GM19372 (cell line): ENCODE results near the gene NDUFS2.
"Not testable (repeated sequence)": the region's sequence is repeated elsewhere in the genome, so short reads cannot be mapped to it uniquely, and the experiment has no call there.

Experiments
- ATAC-seq: cut with Tn5 transposase; IDR thresholded peaks from one replicate; pipeline ENCODE4 v1.9.1; 2021; ENCODE audit warnings: mild to moderate bottlenecking, low read depth, moderate library complexity; ENCODE audit not compliant: unreplicated experiment

The NDUFS2 gene

DNA sequence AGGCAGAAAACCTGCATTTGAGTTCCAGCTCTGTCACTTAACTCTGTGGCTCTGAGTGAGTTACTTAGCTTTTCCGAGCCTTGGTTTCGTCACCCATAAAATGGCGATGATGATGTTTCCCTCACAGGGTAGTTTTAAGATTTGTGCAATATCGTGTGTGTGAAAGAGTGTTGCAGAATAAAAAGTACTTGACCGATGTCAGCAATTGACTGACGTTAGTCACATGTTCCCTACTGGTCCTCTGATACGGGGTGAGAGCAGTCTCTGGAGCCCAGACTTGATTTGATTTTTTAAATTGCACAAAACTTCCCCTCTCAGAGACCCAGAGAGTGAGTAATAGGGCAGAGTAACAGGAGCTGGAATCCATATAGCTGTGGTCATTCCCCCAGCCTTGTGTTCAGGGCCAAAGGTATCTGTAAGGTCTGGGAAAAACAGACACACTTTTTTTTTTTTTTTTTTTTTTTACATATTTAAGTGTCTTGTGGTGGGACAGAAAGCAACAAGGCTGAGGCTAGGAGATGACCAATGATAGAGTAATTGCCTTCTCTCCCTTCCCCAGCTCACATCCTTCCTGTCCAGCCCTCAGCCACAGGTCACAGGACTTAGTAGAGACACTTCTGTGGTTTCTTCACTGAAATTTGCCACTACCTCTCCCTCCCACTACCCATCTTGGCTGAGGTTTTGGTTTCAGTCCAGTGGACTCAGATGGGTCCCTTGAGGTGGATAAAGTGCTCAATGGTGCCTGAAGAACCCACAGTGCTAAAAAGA is 15.0 kb downstream of the NDUFS2 start:
- ATAC-seq: peak; percentile 90

DNA sequence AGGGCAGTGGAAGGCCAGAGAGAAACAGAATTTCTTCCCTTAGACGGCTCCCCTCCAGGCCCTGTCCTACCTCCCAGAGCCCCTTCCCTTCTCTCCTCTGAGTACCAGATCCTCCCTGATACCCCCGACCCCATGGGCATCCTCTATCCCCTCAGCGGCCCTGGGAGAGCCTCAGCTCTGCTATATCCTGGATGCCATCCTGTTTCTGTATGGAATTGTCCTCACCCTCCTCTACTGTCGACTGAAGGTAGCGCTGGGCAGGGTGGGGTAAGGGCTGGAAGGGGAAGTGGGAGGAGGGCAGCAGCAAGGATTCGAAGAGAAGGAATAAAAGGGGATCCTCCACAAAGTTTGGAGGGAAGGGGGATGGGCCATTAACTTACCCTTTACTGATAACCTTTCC is 15.7 kb downstream of the NDUFS2 start:
- ATAC-seq: no peak

DNA sequence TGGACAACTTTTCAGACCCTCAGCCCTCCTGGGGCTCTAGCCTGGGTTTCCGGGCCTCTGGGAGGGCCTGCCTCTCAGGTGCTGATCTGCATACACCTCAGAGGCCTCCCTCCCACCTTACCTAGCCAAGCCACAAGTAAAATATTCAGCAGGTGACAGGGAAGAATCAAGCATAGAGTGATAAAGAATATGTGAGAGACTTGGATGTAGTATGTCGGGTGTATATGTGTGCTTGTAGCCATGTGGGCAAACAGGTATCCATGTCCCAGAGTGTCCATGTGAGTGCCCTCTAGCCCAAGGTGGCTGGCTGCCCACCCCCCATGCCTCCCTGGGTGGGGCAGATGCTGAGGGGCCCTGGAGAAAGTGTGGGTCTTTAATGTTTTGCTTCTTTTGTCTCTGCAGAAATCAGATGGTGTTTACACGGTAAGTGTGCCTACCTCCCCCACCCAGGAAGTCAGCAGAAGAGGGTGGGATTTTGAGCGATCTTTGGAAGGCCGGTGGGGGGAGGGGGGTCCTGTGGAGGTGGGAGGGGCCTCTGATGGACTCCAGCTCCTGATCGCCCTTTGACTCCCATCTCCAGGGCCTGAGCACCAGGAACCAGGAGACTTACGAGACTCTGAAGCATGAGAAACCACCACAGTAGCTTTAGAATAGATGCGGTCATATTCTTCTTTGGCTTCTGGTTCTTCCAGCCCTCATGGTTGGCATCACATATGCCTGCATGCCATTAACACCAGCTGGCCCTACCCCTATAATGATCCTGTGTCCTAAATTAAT is 16.3 kb downstream of the NDUFS2 start:
- no peak for ATAC-seq

DNA sequence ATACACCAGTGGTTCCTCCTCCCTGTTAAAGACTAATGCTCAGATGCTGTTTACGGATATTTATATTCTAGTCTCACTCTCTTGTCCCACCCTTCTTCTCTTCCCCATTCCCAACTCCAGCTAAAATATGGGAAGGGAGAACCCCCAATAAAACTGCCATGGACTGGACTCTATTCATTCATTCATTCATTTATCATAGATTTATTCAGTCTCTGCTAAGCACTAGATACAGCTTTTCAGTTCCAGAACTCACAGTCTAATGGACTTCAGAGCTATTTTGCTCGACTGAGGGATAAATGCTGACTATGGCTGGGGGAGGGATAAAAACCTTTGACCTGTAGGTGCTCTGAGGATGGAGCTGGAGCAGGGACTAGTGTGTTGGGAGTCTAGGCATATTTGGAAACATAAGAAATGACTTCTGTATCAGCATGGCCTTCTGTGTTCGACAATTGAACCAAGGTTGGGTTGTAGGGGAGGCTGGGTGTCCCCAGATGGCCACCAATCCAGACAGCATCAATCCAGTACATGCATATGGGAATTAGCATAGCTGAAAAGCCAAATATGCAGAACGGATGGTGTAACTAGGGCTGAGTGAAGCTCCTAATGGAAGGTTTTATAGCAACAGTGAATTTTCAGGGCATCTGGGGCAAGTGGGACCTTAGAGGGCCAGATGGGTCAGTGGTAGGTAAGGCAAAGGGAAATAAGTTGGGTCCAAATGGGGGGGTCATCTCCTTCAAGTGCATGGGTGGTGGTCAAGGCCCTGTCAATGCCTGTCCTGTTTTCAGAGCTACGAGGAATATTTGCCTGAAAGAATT is 17.1 kb downstream of the NDUFS2 start:
- no peak for ATAC-seq

DNA sequence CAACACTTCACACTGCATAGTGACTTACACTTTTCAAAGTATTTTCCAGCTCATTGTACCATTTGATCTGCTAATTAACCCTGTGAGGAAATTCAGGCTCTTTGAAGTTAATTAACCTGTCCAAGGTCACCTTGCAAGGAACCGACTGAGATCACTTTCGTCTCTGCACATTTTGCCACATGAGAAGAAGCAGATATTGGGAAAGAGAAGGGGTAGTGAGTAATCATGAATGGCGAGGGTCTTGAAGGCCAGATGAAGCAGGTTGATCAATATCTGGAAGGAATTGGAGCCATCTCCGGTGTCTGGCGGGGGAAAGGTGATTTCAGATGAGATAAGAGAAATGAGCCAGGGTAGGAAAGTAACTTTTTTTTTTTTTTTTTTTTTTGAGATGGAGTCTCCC is 17.8 kb downstream of the NDUFS2 start:
- ATAC-seq: no peak

DNA sequence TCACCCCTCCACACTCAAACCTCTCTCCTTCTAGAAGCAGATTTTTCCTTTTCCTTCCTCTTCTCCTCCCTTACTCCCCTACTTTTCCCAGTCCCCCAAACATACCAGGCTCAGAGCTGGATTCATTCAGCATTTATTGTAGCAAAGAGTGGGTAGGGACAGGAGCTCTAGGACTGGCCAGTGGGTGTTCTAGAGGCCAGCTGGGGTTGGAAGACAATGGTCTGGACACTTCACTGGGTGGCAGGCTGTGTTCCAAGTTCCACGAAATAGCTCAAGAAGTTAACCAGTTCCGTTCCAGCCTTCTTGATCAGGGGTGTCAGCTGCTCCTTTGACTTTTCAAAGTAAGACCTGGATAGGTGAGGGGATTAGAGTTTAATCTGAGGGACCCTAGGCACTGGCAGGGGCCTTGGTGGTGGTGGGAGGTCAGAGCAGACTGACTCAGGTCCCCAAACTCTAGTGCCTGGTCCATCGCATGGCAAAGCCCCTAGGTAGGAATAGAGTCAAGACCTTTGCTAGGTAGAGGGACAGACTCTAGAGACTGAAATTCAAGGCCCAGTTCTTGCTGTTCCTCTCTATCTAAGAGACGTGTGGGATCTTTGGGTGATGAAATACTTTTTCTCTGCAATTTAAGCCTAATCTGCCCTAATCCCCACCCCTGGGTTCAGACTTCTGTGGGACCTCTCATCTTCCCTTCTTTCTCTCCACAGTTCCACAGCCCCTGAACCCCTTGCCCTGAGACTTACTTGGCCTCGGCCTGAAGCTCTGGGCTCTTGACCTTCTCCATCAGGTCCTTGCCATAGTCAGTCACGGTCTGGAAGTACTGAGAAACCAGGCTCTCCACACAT is 20.2 kb downstream of the NDUFS2 start:
- no peak for ATAC-seq

DNA sequence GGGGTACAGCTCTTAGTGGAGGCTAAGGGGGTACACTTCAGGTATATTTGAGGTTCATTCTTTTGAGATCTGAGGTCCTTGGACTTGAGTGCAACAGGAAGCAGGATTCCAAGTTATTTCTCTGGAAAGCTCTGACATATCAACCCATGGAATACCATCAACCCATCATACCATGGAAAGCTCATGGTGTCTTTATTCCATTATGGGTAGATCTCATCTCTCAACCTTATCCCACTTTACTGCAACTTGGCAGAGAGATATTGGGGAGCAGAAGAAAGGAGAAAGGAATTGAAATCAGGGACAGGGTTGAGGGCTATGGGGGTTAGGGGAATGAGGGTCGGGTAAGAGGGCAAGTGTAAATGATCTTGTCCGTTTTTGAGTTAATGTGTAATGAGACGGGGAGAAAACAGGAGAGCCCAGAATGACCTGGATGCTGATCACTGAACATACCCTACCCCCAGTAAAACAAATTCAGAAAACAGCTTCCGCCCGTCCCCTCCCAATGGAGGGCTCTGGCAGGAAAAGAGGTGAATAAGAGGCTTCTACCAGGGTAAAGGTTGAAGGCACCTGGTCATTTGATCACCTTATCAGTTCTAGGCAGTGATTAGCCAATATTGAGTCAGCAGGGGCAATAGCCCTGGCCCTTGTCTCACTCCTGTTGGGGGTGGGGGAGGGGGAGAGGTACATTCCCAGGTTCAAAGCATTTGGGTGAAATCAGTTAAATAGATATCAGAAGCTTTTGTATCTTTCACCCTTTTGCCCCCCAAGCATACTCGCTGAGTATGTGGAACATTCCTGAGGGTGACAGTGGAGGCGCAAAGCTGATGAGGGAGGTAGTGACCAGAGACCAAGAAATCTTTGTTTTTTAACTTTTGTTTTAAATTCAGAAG is 21.9 kb downstream of the NDUFS2 start:
- no peak for ATAC-seq

DNA sequence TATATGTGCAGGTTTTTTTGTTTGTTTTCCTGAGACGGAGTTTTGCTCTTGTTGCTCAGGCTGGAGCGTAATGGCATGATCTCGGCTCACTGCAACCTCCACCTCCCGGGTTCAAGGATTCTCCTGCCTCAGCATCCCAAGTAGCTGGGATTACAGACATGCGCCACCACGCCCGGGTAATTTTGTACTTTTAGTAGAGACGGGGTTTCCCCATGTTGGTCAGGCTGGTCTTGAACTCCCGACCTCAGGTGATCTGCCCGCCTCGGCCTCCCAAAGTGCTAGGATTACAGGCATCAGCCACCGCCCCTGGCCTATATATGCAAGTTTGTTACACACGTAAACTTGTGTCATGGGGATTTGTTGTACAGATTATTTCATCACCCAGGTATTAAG is 22.5 kb downstream of the NDUFS2 start:
- not testable (repeated sequence) for ATAC-seq

DNA sequence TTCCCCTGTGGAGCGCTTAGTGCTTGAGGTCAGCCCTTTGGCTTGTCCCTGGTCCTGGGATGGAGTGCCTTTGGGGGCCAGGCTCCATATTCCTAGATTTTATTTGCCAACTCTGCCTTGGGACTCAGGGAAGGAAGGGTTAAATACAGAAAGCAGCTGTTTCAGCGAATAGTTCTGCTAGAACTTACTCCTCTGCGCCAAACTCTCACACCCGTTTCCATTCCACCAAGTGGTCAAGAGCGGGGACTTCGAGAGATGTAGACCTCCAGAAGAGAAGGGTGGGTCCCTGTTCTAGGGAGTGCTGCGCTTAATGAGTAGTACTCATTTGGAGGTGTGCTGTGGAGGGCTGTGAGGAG is 23.0 kb downstream of the NDUFS2 start:
- no peak for ATAC-seq

DNA sequence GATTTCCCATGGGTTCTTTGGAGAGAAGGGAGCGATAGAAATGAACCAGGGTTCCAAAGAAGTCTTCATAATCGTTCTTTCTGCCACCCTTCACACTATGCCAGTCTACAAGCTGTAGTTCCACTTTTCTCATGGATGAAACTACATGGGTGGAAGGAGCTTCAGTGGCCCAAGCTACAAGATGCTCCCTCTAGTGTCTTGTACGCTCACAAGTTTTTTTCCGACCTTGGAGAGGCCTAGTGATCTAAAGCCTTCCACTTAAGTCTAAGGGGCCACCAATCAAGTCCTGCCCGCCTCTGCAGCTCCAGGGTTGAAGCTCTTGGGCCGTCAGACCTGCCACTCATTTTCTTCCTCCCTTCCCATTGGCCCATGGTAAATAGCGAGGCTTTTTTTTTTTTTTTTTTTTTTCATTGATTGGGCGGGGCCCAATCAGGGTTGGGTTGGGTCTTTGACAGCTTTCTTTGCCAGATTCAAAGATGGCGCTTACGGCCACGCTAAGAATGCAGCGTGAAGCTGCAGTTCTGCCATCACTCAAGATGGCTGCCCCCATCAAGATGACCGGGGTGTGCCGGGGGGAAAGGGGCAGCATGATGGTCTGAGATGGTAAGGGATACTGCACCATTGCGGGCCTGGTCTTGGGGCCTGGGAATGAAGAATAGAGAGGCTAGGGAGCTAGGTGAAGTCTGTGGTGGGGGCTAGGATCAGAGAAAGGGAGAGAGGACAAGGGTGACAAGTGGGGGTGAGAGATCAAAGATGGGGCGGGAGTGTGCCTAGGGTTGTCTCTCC is 23.6 kb downstream of the NDUFS2 start, which contains the start of gene TOMM40L:
Gene TOMM40L (plus strand): TSS at position 527 of the 786 bp plus-strand sequence. CDS start 430 bp downstream, outside the sequence.
- ATAC-seq: peak; percentile 98

DNA sequence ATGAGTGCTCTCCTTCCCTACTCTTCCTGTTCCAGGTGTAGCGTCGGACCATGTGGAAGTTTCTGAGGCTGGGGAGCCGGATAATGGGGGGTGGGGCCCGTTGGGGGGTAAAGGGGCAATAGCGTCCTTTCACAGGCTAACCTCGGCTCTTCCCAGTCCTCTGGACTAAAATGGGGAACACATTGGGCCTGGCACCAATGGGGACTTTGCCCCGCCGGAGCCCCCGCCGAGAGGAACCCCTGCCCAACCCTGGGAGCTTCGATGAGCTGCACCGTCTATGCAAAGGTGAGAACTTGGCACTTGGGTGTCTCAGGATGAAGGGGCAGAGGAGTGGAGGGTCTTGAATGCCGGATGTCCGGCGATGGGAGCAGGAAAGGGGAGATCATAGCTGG is 24.1 kb downstream of the NDUFS2 start:
- ATAC-seq: no peak

DNA sequence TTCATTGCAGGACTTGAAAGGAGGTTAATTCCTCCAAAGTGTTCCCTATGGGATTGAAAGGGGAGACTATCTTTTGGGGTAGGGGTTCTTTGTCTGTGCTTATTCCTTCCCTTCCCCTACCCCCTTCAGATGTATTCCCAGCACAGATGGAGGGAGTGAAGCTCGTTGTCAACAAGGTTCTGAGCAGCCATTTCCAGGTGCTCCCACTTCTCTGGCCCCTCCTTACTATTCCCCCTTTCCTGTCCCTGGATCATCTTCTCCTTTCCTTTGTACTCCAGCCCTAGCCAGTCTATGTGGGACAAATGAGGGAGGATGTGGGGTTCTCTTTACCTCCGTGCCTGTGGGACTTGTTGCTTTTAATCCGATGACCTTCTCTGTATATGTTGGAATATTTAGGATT is 24.6 kb downstream of the NDUFS2 start:
- no peak for ATAC-seq

DNA sequence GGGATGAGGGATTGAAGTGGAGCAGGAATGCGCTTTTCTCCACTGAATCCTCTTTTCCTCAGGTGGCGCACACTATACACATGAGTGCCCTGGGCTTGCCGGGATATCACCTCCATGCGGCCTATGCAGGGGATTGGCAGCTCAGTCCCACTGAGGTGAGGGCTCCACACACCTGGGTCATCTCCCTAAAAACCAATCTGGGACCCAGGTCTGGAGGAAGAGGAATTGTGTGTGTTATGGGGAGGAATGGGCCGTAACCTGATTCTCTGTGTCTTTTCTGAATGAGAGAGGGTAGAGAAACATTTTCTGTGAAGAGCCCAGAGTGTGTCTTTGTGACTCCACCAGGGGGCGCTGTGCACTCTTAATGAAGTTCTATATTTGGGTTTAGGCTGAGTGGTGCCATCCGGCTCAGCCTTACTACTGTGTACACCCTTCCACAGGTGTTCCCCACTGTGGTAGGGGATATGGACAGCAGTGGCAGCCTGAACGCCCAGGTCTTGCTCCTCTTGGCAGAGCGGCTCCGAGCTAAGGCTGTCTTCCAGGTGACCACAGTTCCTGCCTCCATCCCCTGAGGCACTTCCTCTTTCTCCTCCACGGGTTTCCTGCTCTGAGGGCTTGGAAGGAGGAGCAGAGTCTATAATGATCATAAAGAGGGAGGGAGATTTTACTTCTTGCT is 25.2 kb downstream of the NDUFS2 start:
- ATAC-seq: no peak

DNA sequence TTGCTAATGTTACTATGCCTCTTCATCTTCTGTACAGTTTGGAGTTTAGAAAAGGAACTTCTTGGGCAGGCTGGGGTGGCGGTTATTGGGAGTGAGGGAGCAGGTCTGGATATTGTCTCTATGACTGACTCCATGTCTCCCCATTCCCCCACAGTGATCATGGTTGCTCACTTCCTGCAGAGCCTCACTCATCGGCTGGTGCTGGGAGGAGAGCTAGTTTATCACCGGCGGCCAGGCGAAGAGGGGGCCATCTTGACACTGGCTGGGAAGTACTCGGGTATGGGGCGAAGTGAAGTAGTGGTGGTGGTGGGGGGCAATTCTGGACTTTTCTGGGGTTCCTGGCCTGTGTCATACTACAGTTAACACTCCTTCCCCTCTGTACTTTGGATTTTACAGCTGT is 25.9 kb downstream of the NDUFS2 start:
- no peak for ATAC-seq

DNA sequence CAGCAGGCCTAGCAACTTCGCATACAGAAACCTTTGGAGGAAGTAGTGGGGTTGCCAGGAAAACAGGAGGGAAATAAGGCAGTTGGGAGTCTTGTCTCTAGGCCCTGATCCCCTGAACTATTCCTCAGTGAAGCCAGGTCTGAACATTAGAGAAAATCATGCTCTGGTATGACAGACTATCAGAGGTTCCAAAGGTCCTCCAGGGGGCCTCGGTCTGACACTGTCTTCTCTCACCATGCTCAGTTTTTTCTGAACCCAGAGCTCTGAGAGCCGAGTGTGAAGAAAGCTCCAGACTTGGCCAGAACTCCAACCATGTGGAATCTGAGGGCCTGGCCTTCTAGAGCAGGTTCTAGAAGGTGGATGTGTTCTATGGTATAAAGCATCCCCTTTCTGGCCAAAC is 27.7 kb downstream of the NDUFS2 start:
- no peak for ATAC-seq

DNA sequence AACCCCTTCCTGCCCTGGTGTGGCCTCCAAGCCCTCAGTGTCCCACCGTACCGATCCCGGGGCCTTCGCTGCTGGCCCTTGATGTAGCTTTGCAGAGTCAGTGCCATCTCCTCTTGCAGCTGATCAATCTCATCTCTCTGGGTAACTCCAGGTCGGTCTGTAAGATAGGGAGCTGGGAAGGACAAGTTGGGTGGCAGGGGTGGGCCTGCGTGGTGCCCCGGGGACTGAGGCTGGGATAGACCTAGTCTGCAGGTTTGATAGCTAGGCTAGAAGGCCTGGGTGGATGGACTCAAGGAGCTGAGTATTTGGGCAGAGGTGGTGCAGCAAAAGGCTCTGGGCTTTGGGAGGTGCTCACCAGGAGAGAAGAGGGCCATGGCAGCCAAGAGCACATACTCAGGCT is 28.6 kb downstream of the NDUFS2 start:
- ATAC-seq: no peak

DNA sequence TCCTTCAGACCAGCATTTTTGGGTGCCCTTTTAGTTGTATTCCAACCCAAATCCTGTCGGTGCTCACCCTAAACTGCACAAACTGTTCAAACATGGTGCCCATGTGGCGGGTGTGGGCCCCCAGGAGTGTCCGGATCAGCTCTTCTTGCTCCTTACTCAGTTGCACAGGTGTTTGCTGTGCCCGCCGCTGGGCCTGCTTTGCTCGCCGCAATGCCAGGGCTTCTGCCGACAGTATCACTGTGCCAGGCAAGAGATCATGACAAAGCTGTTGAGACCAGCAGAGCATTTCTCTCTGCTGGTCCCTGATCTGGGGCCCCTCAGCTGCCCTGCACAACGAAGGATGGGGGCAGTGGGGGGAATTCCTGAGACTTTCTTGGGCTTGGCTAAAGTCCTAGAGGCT is 30.9 kb downstream of the NDUFS2 start:
- ATAC-seq: no peak
